ENCODE data around the gene MSH5.
"Not testable (repeated sequence)": the region's sequence is repeated elsewhere in the genome, so short reads cannot be mapped to it uniquely, and the experiment has no call there.

Gene MSH5

DNA sequence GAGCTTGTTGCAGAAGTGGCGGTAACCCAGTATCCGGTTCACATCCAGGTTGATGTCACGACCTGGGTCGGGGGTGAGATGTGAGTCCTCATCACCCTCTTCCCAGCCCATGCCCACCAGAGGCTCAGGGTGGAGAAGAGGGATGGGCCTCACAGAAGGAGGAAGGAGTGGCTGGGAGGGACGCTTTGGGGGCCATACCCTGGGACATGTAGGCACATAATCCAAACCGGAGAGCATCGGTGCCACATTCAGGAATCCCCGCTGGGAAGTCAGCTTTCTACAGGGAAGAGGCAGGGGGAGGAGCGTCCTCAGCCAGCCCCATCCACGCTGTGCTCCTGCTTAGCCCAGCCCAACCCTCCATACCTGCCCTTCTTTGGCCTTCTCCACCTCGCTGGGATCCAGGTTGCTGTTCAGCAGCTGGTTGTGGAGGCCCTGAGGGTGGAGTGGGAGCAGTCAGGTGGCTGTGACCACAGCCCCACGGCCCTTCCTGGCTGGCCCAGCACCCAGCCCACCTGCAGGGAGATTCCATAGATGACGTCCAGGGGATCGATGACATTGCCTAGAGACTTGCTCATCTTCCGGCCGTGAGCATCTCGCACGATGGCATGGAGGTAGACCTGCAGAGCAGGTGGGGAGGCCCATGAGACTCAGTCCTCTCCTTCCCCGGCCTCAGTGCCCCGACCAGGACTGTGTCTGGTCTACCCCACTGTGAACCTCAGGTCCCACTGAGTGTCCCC is 40.9 kb downstream of the MSH5 start:
- no peak for DNase-seq

GRCh38 chr6:31781244-31782125 is 41.7 kb downstream of the MSH5 start:
- DNase-seq: no peak

GRCh38 chr6:31782126-31782855 is 42.5 kb downstream of the MSH5 start:
- DNase-seq: no peak

GRCh38 chr6:31784098-31784925 is 44.5 kb downstream of the MSH5 start:
- DNase-seq: no peak

- DNase-seq: no peak
Measured at GRCh38 chr6:31785475-31785874, 45.7 kb downstream of the MSH5 start.

- DNase-seq: peak; percentile 61
Measured at GRCh38 chr6:31791324-31792089, 51.7 kb downstream of the MSH5 start.

DNA sequence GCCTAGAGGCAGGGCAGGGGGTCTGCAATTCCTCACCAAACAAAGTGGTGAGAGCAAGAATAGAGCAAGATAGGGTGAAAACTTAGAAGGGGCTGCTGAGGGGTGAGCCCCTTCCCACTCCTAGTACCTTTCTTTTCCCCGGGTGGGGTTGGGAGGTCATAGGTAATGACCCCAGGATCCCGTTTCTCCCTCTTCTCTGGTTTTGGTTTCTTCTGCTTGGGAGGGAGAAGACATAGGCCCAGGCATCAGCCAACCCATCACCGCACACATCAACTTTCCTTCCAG is 52.2 kb downstream of the MSH5 start:
- no peak for DNase-seq

DNA sequence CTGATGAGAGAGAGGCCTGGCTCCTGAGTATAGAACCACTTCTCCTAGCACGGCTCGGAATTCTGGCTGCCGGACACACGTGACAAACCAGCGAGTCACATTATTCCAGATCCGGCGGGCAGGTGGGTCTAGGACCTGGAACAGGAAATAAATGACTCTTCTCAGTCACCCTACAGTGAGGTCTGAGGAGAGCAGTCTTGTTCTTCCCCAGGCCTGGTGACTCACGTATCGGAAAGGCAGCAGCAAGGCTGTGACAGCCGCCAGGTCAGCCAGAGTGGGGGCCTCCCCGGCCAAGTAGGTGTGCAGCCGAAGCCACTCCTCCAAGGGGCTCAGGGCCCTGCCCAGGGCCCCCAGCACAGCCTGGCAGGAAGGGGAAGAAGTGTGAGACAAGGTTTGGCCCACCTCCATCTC is 53.0 kb downstream of the MSH5 start:
- no peak for DNase-seq

- DNase-seq: not testable (repeated sequence)
Measured at GRCh38 chr6:31793927-31794245, 54.1 kb downstream of the MSH5 start.

DNA sequence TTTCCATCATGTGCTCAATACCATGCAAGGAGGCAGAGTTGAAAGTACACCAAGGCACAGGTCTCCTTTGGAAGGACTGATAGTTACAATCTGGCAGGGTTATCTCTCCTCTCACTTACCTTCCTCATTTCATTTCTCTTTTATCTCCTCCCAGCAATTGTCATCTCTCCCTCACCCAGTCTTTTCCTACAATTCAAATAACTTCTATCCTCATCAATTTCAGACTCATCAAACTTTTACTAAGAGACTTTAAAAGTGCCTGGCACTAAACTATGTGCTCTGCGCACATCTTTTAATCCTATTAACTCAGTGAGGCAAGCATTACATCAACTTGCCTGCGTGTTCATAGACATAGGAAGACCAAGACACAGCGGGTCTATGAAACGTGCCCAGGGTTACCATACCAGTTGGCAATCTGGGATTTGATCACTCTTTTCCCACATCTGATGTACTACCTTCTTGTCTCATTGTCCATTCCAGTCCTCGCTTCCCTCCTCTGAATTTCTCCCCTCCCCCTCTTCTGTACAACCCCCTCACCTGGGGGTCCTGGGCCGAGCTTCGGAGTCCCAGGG is 54.6 kb downstream of the MSH5 start:
- no peak for DNase-seq

- DNase-seq: no peak
Measured at GRCh38 chr6:31794866-31795615, 55.2 kb downstream of the MSH5 start.

DNA sequence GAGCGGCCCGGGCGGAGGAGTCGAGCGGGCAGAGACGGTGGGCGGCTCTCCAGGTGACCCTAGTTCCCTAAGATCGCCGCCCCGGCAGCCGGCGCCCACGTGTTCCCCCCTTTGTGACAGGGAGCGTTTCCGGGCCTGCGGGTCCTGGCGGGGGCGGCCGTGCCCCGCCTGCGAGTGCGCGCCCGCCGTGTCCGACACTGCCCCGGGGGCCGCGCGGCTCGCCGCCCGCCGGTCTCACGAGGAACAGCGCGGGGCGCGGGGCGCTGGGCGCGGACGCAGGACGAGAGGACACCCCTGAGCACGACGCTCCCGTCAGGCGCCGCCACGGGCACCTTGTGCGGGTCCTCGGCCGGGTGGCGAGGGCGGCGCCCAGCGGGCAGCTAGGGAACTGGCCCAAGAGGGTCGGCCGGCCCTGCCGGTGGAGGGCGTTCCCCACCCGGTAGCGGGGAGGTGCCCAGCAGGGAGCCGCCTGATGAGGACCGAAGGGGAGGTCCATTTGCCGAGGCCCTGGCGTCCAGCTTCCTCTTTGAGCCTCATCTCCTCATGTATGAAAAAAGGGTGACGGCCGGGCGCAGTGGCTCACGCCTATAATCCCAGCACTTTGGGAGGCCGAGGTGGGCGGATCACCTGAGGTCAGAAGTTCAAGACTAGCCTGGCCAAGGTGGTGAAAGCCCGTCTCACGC is 56.0 kb downstream of the MSH5 start, which contains the start of gene VARS1:
Gene VARS1 (minus strand): TSS at position 137 of the 683 bp plus-strand sequence. CDS start 535 bp downstream, outside the sequence.
- peak; percentile 90 for DNase-seq

DNA sequence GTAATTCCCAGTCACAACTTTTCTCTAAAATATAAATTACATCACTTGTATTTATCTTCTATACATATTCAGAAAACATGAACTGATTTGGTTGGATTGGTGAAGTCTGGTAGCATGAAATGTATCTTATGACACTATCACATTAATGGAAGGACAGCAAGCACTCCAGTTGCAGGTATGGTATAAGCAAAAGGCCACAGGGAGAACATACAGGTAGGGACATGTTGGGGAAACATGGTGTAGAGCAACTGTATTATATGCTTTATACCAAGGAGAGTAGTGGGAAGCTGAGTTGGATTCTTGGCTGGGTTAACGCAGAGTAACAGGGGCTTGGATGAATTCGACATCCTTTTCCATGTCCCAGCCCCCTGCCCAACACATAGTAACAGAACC is 57.2 kb downstream of the MSH5 start:
- no peak for DNase-seq

- no peak for DNase-seq
Measured at GRCh38 chr6:31797588-31797987, 57.8 kb downstream of the MSH5 start.

DNA sequence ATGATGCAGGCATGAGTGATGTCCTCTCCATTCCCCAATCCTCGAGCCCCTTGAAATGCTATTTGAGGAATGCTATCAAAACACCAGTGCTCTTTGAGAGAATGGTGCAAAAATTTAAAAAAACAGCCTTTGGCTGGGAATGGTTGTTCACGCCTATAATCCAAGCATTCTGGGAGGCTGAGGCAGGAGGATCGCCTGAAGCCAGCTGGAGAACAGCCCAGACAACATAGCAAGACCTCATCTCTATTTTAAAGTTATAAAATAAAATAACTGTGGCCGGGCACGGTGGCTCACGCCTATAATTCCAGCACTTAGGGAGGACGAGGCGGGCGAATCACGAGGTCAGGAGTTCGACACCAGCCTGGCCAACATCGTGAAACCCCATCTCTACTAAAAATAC is 60.0 kb downstream of the MSH5 start:
- no peak for DNase-seq

- not testable (repeated sequence) for DNase-seq
Measured at GRCh38 chr6:31801031-31801927, 61.5 kb downstream of the MSH5 start.

- no peak for DNase-seq
Measured at GRCh38 chr6:31805939-31806469, 66.2 kb downstream of the MSH5 start.

- DNase-seq: peak; percentile 98
Measured at GRCh38 chr6:31806470-31807272, 66.9 kb downstream of the MSH5 start, which contains the start of gene LSM2. Gene LSM2 (minus strand): TSS chr6:31806966. CDS start chr6:31806757, 209 bp downstream.

All from activated CD4-positive, alpha-beta T cell treated with anti-CD3 and anti-CD28 coated beads for 48 hours (primary cell).